Neural progenitor cell (in vitro differentiated cells): ENCODE data around the gene PLEKHO2. TPM values are rescaled to one million over a fixed set of nuclear protein-coding genes. Genes with fewer than 3 reads are reported as not detected.

Experiments used
- DNase-seq: peaks from one replicate; pipeline ENCODE4 v3.0.0-alpha.2; 2016; ENCODE audit warnings: low spot score
- H2AFZ ChIP-seq: fragments of 200-600 bp; sonication (generic); replicated peaks from 2 replicates; pipeline ENCODE4 v1.6.1; 2016; ENCODE audit warnings: antibody characterized with exemption
- H3F3A ChIP-seq: fragments of 200-600 bp; sonication (generic); 2 replicates; pipeline ENCODE4 v1.6.1; 2016; ENCODE audit warnings: antibody characterized with exemption, low read depth
- H3K27ac ChIP-seq: fragments of 200-600 bp; sonication (generic); 2 replicates; pipeline ENCODE4 v1.5.1; 2016; ENCODE audit warnings: mild to moderate bottlenecking
- H3K27me3 ChIP-seq: fragments of 200-600 bp; sonication (generic); 2 replicates; pipeline ENCODE4 v1.6.1; 2016; ENCODE audit warnings: mild to moderate bottlenecking, moderate library complexity
- H3K36me3 ChIP-seq: fragments of 200-600 bp; sonication (generic); 2 replicates; pipeline ENCODE4 v1.5.1; 2016
- H3K4me1 ChIP-seq: fragments of 200-600 bp; sonication (generic); 2 replicates; pipeline ENCODE4 v1.6.1; 2016; ENCODE audit warnings: mixed run types
- H3K4me2 ChIP-seq: fragments of 200-600 bp; sonication (generic); 2 replicates; pipeline ENCODE4 v1.6.1; 2016
- H3K4me3 ChIP-seq: fragments of 200-600 bp; sonication (generic); 2 replicates; pipeline ENCODE4 v1.5.1; 2016
- H3K79me2 ChIP-seq: fragments of 200-600 bp; sonication (generic); 2 replicates; pipeline ENCODE4 v1.6.1; 2016; ENCODE audit warnings: low read depth
- H3K9ac ChIP-seq: fragments of 200-600 bp; sonication (generic); 2 replicates; pipeline ENCODE4 v1.6.1; 2016
- H3K9me3 ChIP-seq: fragments of 200-600 bp; sonication (generic); 2 replicates; pipeline ENCODE4 v1.5.1; 2016; ENCODE audit warnings: low read depth
- H4K20me1 ChIP-seq: fragments of 200-600 bp; sonication (generic); 2 replicates; pipeline ENCODE4 v1.6.1; 2016; ENCODE audit warnings: low read depth
- H3K27ac Mint-ChIP-seq: 3 replicates; pipeline ENCODE4 v1.8.0; 2021; ENCODE audit warnings: mixed read lengths
- H3K27me3 Mint-ChIP-seq: 2 replicates; pipeline ENCODE4 v1.8.0; 2022; ENCODE audit warnings: low read depth, mild to moderate bottlenecking, inconsistent platforms, moderate library complexity, mixed read lengths; ENCODE audit not compliant: insufficient read depth
- H3K36me3 Mint-ChIP-seq: 3 replicates; pipeline ENCODE4 v1.8.0; 2021; ENCODE audit warnings: mixed read lengths
- H3K4me1 Mint-ChIP-seq: 3 replicates; pipeline ENCODE4 v1.8.0; 2021; ENCODE audit warnings: mixed read lengths
- H3K4me3 Mint-ChIP-seq: 3 replicates; pipeline ENCODE4 v1.8.0; 2021; ENCODE audit warnings: mild to moderate bottlenecking, moderate library complexity, mixed read lengths
- H3K9me3 Mint-ChIP-seq: 3 replicates; pipeline ENCODE4 v1.8.0; 2020; ENCODE audit warnings: mixed read lengths
- EZH2 ChIP-seq: fragments of 200-600 bp; sonication (generic); IDR thresholded peaks from 2 replicates; pipeline ENCODE4 v1.6.1; 2017; ENCODE audit warnings: antibody characterized with exemption, mild to moderate bottlenecking, moderate library complexity
- EZH2phosphoT487 ChIP-seq: fragments of 200-600 bp; sonication (generic); IDR thresholded peaks from 2 replicates; pipeline ENCODE4 v1.6.1; 2017; ENCODE audit warnings: antibody characterized with exemption
- total RNA-seq: library from RNA; depleted of rRNA; stranded (reverse); fragments of >200 nt; gene quantifications from 2 replicates; pipeline ENCODE4 v1.2.3, GENCODE V29; 2015; ENCODE audit warnings: low replicate concordance
- TF ChIP-seq, protein P1 (sequence below): fragments of 200-600 bp; sonication (generic); IDR thresholded peaks from 2 replicates; pipeline ENCODE4 v1.5.1; 2017; ENCODE audit warnings: antibody characterized with exemption, mild to moderate bottlenecking

PLEKHO2 gene
- total RNA-seq, 1 donor from 2014 or later: 7.7 TPM

DNA sequence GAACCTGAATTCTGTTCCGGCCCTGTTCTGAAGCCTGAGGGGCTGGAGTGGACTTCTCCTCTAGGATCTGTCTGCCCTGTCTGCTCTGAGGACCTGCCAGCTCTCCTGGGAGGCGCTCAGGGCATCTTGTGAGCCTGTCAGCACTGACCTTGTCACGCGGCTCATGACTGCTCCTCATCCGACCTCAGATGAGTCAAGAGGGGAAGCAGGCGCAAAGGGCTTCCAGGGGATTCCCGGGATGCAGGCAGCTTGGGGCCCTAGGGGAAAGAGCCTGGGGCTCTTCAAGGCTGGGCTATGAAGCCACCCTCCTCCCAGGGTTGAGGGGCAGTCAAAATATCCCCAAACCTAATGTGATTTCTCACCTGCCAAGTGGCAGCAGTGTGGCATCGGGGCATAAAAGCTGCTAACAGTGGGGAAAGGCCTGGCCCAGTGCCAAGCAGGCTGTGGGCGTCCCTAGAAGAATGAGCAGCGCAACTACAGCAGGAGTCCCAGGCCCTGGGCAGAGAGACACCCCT, 42.3 kb downstream of the PLEKHO2 start:
- Histone ChIP-seq H4K20me1 (no peaks in the 10 kb centered on the region), H3K9me3 (no peaks in the 10 kb centered on the region), H3F3A (no peaks in the 10 kb centered on the region), H3K27ac (no peak overlapping the region), H3K9ac (no peak overlapping the region), H3K4me1 (peaks cover 4% of the 10 kb centered on the region), H2AFZ (no peak overlapping the region), H3K4me3 (no peak overlapping the region), H3K36me3 (no peaks in the 10 kb centered on the region), H3K27me3 (no peaks in the 10 kb centered on the region), H3K79me2 (no peaks in the 10 kb centered on the region), H3K4me2 (no peak overlapping the region)
- Mint-ChIP-seq H3K36me3 (no peaks in the 10 kb centered on the region), H3K27me3 (peaks cover 4% of the 10 kb centered on the region), H3K27ac (no peak overlapping the region), H3K9me3 (no peaks in the 10 kb centered on the region), H3K4me3 (no peak overlapping the region), H3K4me1 (peaks cover 10% of the 10 kb centered on the region)
- DNase-seq: no peak
- no peak for TF ChIP-seq EZH2phosphoT487
- TF ChIP-seq EZH2: no peak
- TF ChIP-seq, protein P1, sequence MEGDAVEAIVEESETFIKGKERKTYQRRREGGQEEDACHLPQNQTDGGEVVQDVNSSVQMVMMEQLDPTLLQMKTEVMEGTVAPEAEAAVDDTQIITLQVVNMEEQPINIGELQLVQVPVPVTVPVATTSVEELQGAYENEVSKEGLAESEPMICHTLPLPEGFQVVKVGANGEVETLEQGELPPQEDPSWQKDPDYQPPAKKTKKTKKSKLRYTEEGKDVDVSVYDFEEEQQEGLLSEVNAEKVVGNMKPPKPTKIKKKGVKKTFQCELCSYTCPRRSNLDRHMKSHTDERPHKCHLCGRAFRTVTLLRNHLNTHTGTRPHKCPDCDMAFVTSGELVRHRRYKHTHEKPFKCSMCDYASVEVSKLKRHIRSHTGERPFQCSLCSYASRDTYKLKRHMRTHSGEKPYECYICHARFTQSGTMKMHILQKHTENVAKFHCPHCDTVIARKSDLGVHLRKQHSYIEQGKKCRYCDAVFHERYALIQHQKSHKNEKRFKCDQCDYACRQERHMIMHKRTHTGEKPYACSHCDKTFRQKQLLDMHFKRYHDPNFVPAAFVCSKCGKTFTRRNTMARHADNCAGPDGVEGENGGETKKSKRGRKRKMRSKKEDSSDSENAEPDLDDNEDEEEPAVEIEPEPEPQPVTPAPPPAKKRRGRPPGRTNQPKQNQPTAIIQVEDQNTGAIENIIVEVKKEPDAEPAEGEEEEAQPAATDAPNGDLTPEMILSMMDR: no peak

DNA sequence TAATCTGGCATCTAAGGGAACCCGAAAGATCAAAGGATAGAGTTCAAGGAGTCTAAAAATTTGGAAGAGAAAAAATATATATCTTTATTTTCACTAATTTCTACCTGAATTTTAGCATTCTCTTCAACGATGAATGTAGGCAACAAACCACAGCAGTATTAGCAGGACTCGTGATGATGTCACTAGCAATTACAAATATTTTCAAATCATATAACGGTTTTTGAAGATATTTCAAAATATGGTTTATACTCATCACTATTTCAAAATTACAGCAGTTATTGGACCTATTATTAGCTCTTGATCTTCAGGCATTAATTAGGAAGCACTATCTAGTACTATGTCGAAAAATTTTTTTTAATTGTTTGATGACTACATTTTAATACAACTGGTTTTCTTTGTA, 43.0 kb downstream of the PLEKHO2 start:
- Histone ChIP-seq H3K4me3 (no peak overlapping the region), H3K27me3 (no peaks in the 10 kb centered on the region), H3K4me2 (no peak overlapping the region), H3K9ac (no peak overlapping the region), H3K4me1 (peaks cover 4% of the 10 kb centered on the region), H3K79me2 (no peaks in the 10 kb centered on the region), H3K27ac (no peak overlapping the region), H4K20me1 (no peaks in the 10 kb centered on the region), H2AFZ (no peak overlapping the region), H3K9me3 (no peaks in the 10 kb centered on the region), H3F3A (no peaks in the 10 kb centered on the region), H3K36me3 (no peaks in the 10 kb centered on the region)
- peaks cover 10% of the 10 kb centered on the region for H3K4me1 Mint-ChIP-seq
- H3K4me3 Mint-ChIP-seq: no peak overlapping the region
- DNase-seq: no peak
- TF ChIP-seq EZH2 (no peak), EZH2phosphoT487 (no peak)
- TF ChIP-seq, protein P1: no peak
- no peak overlapping the region for H3K27ac Mint-ChIP-seq
- H3K9me3 Mint-ChIP-seq: no peaks in the 10 kb centered on the region
- H3K27me3 Mint-ChIP-seq: peaks cover 4% of the 10 kb centered on the region
- H3K36me3 Mint-ChIP-seq: no peaks in the 10 kb centered on the region

DNA sequence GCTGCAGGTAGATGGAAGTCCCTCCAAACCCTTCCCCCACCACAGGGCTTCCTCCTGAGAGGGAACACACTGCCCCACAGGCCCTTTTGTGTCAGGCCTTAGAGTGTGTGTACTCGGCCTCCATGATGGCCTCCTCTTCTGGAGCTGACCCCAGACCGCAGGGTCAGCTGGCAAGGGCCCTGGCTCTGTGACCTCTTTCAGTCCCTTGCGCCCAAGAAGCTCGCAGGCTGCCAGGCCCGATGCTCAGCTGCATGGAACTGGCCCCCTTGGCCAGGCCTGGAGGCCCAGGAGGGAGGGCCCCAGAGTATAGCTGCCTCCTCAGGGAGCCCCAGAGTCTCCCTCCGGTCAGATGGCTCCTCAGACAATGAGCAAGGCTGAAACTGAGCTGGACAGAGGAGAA, 46.6 kb downstream of the PLEKHO2 start:
- H3K27ac ChIP-seq: no peak overlapping the region
- H3K4me2 ChIP-seq: no peak overlapping the region
- H3K4me3 ChIP-seq: no peak overlapping the region
- Mint-ChIP-seq H3K27ac (no peak overlapping the region), H3K36me3 (no peaks in the 10 kb centered on the region), H3K4me1 (peaks cover 17% of the 10 kb centered on the region), H3K9me3 (no peaks in the 10 kb centered on the region), H3K27me3 (peaks cover 6% of the 10 kb centered on the region), H3K4me3 (no peak overlapping the region)
- no peaks in the 10 kb centered on the region for H3K36me3 ChIP-seq
- H3K4me1 ChIP-seq: peaks cover under 1% of the 10 kb centered on the region
- H3K27me3 ChIP-seq: no peaks in the 10 kb centered on the region
- no peak overlapping the region for H3K9ac ChIP-seq
- DNase-seq: no peak
- H3K79me2 ChIP-seq: no peaks in the 10 kb centered on the region
- H3F3A ChIP-seq: no peaks in the 10 kb centered on the region
- no peaks in the 10 kb centered on the region for H4K20me1 ChIP-seq
- TF ChIP-seq EZH2 (no peak), EZH2phosphoT487 (no peak)
- TF ChIP-seq, protein P1: no peak
- H3K9me3 ChIP-seq: no peaks in the 10 kb centered on the region
- H2AFZ ChIP-seq: no peak overlapping the region
